ENCODE results near the gene OR11L1.

The OR11L1 gene

DNA sequence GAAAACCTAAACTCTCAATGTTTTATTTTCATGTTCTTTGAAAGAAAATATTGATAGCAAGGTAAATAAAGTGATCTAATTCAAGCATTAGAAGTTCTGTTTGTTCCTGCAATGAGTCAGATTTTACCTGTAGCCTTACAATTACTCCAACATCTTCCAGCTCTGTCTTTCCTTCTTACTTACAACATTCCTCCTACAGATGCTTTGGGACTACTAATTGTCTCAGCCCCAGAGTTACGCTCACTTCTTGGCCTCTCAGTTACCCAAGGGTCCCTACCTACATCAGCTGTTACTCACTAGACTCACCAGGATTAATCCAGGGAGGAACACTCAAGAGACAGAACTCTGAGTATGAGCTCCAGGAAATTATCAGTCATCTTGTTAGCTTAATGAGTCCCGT, 44.2 kb downstream of the OR11L1 start:
- DNase-seq: no peak
